Measurements from ENCODE around the gene LIX1L. TPM values are rescaled to one million over a fixed set of nuclear protein-coding genes. Genes with fewer than 3 reads are reported as not detected.

LIX1L gene
- total RNA-seq, 1 experiment from 2014 or later: 34.6 TPM

- peak; percentile 63 for DNase-seq (ENCODE audit: low spot score)
These were observed 28.0 kb upstream of the LIX1L start for GRCh38 chr1:145985502-145986439.

- no peak for DNase-seq (ENCODE audit: low spot score)
These were observed 27.3 kb upstream of the LIX1L start for GRCh38 chr1:145985129-145985501.

- DNase-seq (ENCODE audit: low spot score): no peak
These were observed 26.4 kb upstream of the LIX1L start for GRCh38 chr1:145983960-145984830.

GRCh38 chr1:145983206-145983675 lies 25.4 kb upstream of the LIX1L start:
- no peak for DNase-seq (ENCODE audit: low spot score)

- DNase-seq (ENCODE audit: low spot score): no peak
These were observed 24.4 kb upstream of the LIX1L start for GRCh38 chr1:145982010-145982723.

GRCh38 chr1:145980457-145980994 lies 22.7 kb upstream of the LIX1L start:
- no peak for DNase-seq (ENCODE audit: low spot score)

GRCh38 chr1:145979746-145980456 lies 22.1 kb upstream of the LIX1L start:
- peak; percentile 32 for DNase-seq (ENCODE audit: low spot score)

GRCh38 chr1:145978854-145979745 lies 21.3 kb upstream of the LIX1L start:
- DNase-seq (ENCODE audit: low spot score): peak; percentile 100

- no peak for DNase-seq (ENCODE audit: low spot score)
These were observed 20.6 kb upstream of the LIX1L start for GRCh38 chr1:145978471-145978853.

- peak; percentile 86 for DNase-seq (ENCODE audit: low spot score)
These were observed 20.0 kb upstream of the LIX1L start for GRCh38 chr1:145977486-145978470.

GRCh38 chr1:145977016-145977415 lies 19.2 kb upstream of the LIX1L start:
- DNase-seq (ENCODE audit: low spot score): no peak

GRCh38 chr1:145975216-145975615 lies 17.4 kb upstream of the LIX1L start:
- DNase-seq (ENCODE audit: low spot score): no peak

GRCh38 chr1:145974721-145975120 lies 16.9 kb upstream of the LIX1L start:
- no peak for DNase-seq (ENCODE audit: low spot score)

- DNase-seq (ENCODE audit: low spot score): no peak
These were observed 14.8 kb upstream of the LIX1L start for GRCh38 chr1:145972580-145972979.

- no peak for DNase-seq (ENCODE audit: low spot score)
These were observed 9.5 kb upstream of the LIX1L start for GRCh38 chr1:145967288-145967687.

GRCh38 chr1:145965119-145965744 lies 7.4 kb upstream of the LIX1L start:
- DNase-seq (ENCODE audit: low spot score): no peak

GRCh38 chr1:145964328-145965118 lies 6.7 kb upstream of the LIX1L start, which contains the start of the genes ANKRD34A and POLR3GL:
TSS of gene ANKRD34A (minus strand) at chr1:145964575. CDS start at chr1:145961759, 2,816 bp downstream.
TSS of gene POLR3GL (plus strand) at chr1:145964690. CDS start at chr1:145974866, 10,176 bp downstream.
- DNase-seq (ENCODE audit: low spot score): peak; percentile 96
